GM23338 (cell line): ENCODE data around the gene GAA. TPM values are rescaled to one million over a fixed set of nuclear protein-coding genes. Genes with fewer than 3 reads are reported as not detected.

Experiments
- ATAC-seq: fragments of 200-7000 bp; cut with Tn5 transposase; 3 replicates; pipeline ENCODE4 v1.9.1; 2020
- DNase-seq: peaks from one replicate; pipeline ENCODE4 v3.0.0-alpha.2; 2015; ENCODE audit warnings: low spot score
- H2AFZ ChIP-seq: fragments of 200-600 bp; sonication (generic); 2 replicates; pipeline ENCODE4 v1.8.0; 2016; ENCODE audit warnings: antibody characterized with exemption, mild to moderate bottlenecking, moderate library complexity
- H3F3A ChIP-seq: fragments of 200-600 bp; sonication (generic); replicated peaks from 2 replicates; pipeline ENCODE4 v1.8.0; 2017; ENCODE audit warnings: antibody characterized with exemption, mixed run types, low read depth
- H3K27ac ChIP-seq: fragments of 200-600 bp; sonication (generic); 2 replicates; pipeline ENCODE4 v1.6.1; 2016; ENCODE audit warnings: low read depth
- H3K27me3 ChIP-seq: fragments of 200-600 bp; sonication (generic); 2 replicates; pipeline ENCODE4 v1.8.0; 2016; ENCODE audit warnings: mild to moderate bottlenecking, mixed run types, moderate library complexity; ENCODE audit not compliant: insufficient read depth
- H3K36me3 ChIP-seq: fragments of 200-600 bp; sonication (generic); 2 replicates; pipeline ENCODE4 v1.8.0; 2016; ENCODE audit warnings: mild to moderate bottlenecking; ENCODE audit not compliant: insufficient read depth
- H3K4me1 ChIP-seq: fragments of 200-600 bp; sonication (generic); 2 replicates; pipeline ENCODE4 v1.8.0; 2016; ENCODE audit warnings: mild to moderate bottlenecking, moderate library complexity; ENCODE audit not compliant: insufficient read depth
- H3K4me2 ChIP-seq: fragments of 200-600 bp; sonication (generic); 2 replicates; pipeline ENCODE4 v1.7.1; 2017; ENCODE audit warnings: mixed run types
- H3K4me3 ChIP-seq: fragments of 200-600 bp; sonication (generic); 2 replicates; pipeline ENCODE4 v1.6.1; 2016; ENCODE audit warnings: mixed run types
- H3K79me2 ChIP-seq: fragments of 200-600 bp; sonication (generic); replicated peaks from 2 replicates; pipeline ENCODE4 v1.8.0; 2017; ENCODE audit warnings: mild to moderate bottlenecking; ENCODE audit not compliant: insufficient read depth
- H3K9me2 ChIP-seq: fragments of 200-600 bp; sonication (generic); 2 replicates; pipeline ENCODE4 v1.8.0; 2017; ENCODE audit not compliant: insufficient read depth
- H4K20me1 ChIP-seq: fragments of 200-600 bp; sonication (generic); replicated peaks from 2 replicates; pipeline ENCODE4 v1.8.0; 2017; ENCODE audit warnings: mild to moderate bottlenecking; ENCODE audit not compliant: insufficient read depth
- H3K27ac Mint-ChIP-seq: 2 replicates; pipeline ENCODE4 v1.8.0; 2020; ENCODE audit warnings: inconsistent platforms, mild to moderate bottlenecking, moderate library complexity, mixed read lengths
- H3K27me3 Mint-ChIP-seq: 3 replicates; pipeline ENCODE4 v1.8.0; 2022; ENCODE audit warnings: low read depth, mild to moderate bottlenecking, moderate library complexity, mixed read lengths, inconsistent platforms; ENCODE audit not compliant: insufficient read depth, poor library complexity
- H3K36me3 Mint-ChIP-seq: 3 replicates; pipeline ENCODE4 v1.8.0; 2021; ENCODE audit warnings: low read depth, mild to moderate bottlenecking, inconsistent platforms, moderate library complexity, mixed read lengths
- H3K4me1 Mint-ChIP-seq: 3 replicates; pipeline ENCODE4 v1.8.0; 2020; ENCODE audit warnings: mild to moderate bottlenecking, inconsistent platforms, mixed read lengths
- H3K4me3 Mint-ChIP-seq: 3 replicates; pipeline ENCODE4 v1.8.0; 2021; ENCODE audit warnings: moderate library complexity, mild to moderate bottlenecking, inconsistent platforms, mixed read lengths
- H3K9me3 Mint-ChIP-seq: 3 replicates; pipeline ENCODE4 v1.8.0; 2020; ENCODE audit warnings: moderate library complexity, mild to moderate bottlenecking, inconsistent platforms, mixed read lengths
- CREB1 ChIP-seq: fragments of 250-450 bp; sonication (Bioruptor Pico); IDR thresholded peaks from 2 replicates; pipeline ENCODE4 v1.5.0; 2020; ENCODE audit warnings: low read depth, mild to moderate bottlenecking, moderate library complexity
- EZH2 ChIP-seq: fragments of 200-600 bp; sonication (generic); IDR thresholded peaks from one replicate; pipeline ENCODE4 v1.8.0; 2017; ENCODE audit warnings: antibody characterized with exemption, mild to moderate bottlenecking, low read depth; ENCODE audit not compliant: unreplicated experiment
- EZH2phosphoT487 ChIP-seq: fragments of 200-600 bp; sonication (generic); IDR thresholded peaks from one replicate; pipeline ENCODE4 v1.8.1; 2018; ENCODE audit warnings: antibody characterized with exemption; ENCODE audit not compliant: unreplicated experiment
- JUNB ChIP-seq: IDR thresholded peaks from one replicate; pipeline ENCODE4 v1.6.1; 2016; ENCODE audit warnings: antibody characterized with exemption; ENCODE audit not compliant: unreplicated experiment
- NANOG ChIP-seq: IDR thresholded peaks from 2 replicates; pipeline ENCODE4 v1.6.1; 2016; ENCODE audit warnings: antibody characterized with exemption, borderline replicate concordance
- POLR2AphosphoS5 ChIP-seq: IDR thresholded peaks from 2 replicates; pipeline ENCODE4 v1.6.1; 2016; ENCODE audit warnings: antibody characterized with exemption, low read depth
- STAT1 ChIP-seq: IDR thresholded peaks from one replicate; pipeline ENCODE4 v1.6.1; 2016; ENCODE audit warnings: antibody characterized with exemption; ENCODE audit not compliant: unreplicated experiment
- ZNF114 ChIP-seq: fragments of 250-450 bp; sonication (Bioruptor Pico); IDR thresholded peaks from 2 replicates; pipeline ENCODE4 v1.5.0; 2020; ENCODE audit warnings: mild to moderate bottlenecking, moderate library complexity
- ZNF331 ChIP-seq: fragments of 250-450 bp; sonication (Bioruptor Pico); IDR thresholded peaks from 2 replicates; pipeline ENCODE4 v1.5.0; 2020; ENCODE audit warnings: low read depth, mild to moderate bottlenecking, moderate library complexity
- polyA plus RNA-seq: library from polyadenylated mRNA; unstranded; fragments of >200 nt; fragmentation: Nextera tagmentation; extraction: Ambion mirVana; gene quantifications from 2 replicates; pipeline ENCODE4 v1.2.1, GENCODE V29; 2016
- total RNA-seq: library from RNA; depleted of rRNA; stranded (reverse); fragments of >200 nt; shearing (Covaris generic); gene quantifications from 2 replicates; pipeline ENCODE4 v1.2.3, GENCODE V29; 2014
- TF ChIP-seq, protein P1 (sequence below), 2 experiments: fragments of 200-600 bp in 1 of 2; sonication (generic) in 1 of 2; conservative IDR thresholded peaks; 2 replicates each; pipeline versions ENCODE4 v1.5.1 to v1.6.1; 2016 to 2017; ENCODE audit warnings: antibody characterized with exemption in 2 of 2, low read depth in 2 of 2, mild to moderate bottlenecking in 2 of 2, moderate library complexity in 1 of 2
- TF ChIP-seq, protein P2 (sequence below): fragments of 250-450 bp; sonication (Bioruptor Pico); IDR thresholded peaks from 2 replicates; pipeline ENCODE4 v1.5.0; 2020; ENCODE audit warnings: mild to moderate bottlenecking, moderate library complexity
- TF ChIP-seq, protein P3 (sequence below): IDR thresholded peaks from 2 replicates; pipeline ENCODE4 v1.6.1; 2016; ENCODE audit warnings: antibody characterized with exemption
- TF ChIP-seq, protein P4 (sequence below): IDR thresholded peaks from one replicate; pipeline ENCODE4 v1.6.1; 2018; ENCODE audit warnings: antibody characterized with exemption; ENCODE audit not compliant: unreplicated experiment

GAA gene
- total and polyA plus RNA-seq, 2 experiments from 2014 or later, result 72.5 to 98.1 TPM

DNA sequence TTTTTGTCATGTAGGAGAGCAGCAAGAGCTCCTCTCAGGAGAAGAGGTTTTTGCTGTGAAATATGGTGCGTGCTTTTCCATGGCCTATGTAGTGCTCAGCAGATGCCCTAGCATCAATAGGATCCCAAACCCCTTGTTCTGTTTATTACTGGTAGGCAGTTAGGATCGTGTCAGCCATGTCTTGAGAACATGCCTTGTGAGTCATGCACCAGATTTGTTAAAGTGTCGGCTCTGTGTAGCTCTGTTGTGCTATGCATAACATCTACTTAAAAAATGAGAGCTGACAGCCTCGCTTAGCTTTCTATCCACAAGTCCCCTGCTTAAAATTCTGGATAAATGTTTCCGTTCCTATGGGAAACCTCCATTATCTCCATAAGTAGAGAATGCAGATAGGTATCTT lies 50.0 kb downstream of the GAA start:
- Histone ChIP-seq H3K4me1 (peaks cover 24% of the 10 kb centered on the region), H3K79me2 (peaks cover 23% of the 10 kb centered on the region), H2AFZ (no peak overlapping the region), H3K27ac (no peak overlapping the region), H3K9me2 (no peaks in the 10 kb centered on the region), H3K27me3 (peaks cover 8% of the 10 kb centered on the region), H4K20me1 (peaks cover 6% of the 10 kb centered on the region), H3F3A (0 out of 2 replicates have a peak, but pooled peaks cover 8% of the 10 kb centered on the region), H3K36me3 (peaks cover 9% of the 10 kb centered on the region), H3K4me2 (no peak overlapping the region), H3K4me3 (no peak overlapping the region)
- Mint-ChIP-seq H3K27me3 (peaks cover 20% of the 10 kb centered on the region), H3K36me3 (peaks cover 18% of the 10 kb centered on the region), H3K4me3 (no peak overlapping the region), H3K9me3 (peaks cover 24% of the 10 kb centered on the region), H3K27ac (no peak overlapping the region), H3K4me1 (peaks cover 36% of the 10 kb centered on the region)
- DNase-seq (no peak), ATAC-seq (no peak)
- TF ChIP-seq POLR2AphosphoS5, result no peak
- no peak for TF ChIP-seq CREB1
- TF ChIP-seq, protein P1, sequence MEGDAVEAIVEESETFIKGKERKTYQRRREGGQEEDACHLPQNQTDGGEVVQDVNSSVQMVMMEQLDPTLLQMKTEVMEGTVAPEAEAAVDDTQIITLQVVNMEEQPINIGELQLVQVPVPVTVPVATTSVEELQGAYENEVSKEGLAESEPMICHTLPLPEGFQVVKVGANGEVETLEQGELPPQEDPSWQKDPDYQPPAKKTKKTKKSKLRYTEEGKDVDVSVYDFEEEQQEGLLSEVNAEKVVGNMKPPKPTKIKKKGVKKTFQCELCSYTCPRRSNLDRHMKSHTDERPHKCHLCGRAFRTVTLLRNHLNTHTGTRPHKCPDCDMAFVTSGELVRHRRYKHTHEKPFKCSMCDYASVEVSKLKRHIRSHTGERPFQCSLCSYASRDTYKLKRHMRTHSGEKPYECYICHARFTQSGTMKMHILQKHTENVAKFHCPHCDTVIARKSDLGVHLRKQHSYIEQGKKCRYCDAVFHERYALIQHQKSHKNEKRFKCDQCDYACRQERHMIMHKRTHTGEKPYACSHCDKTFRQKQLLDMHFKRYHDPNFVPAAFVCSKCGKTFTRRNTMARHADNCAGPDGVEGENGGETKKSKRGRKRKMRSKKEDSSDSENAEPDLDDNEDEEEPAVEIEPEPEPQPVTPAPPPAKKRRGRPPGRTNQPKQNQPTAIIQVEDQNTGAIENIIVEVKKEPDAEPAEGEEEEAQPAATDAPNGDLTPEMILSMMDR (conservative IDR thresholded peaks at IDR 0.05; ENCODE audit: low read depth in 2 of 2), result no peak
- no peak for TF ChIP-seq ZNF331 (CRISPR knock-in tag)
- no peak for TF ChIP-seq EZH2
- no peak for TF ChIP-seq NANOG
- no peak for TF ChIP-seq EZH2phosphoT487
- TF ChIP-seq, protein P2, sequence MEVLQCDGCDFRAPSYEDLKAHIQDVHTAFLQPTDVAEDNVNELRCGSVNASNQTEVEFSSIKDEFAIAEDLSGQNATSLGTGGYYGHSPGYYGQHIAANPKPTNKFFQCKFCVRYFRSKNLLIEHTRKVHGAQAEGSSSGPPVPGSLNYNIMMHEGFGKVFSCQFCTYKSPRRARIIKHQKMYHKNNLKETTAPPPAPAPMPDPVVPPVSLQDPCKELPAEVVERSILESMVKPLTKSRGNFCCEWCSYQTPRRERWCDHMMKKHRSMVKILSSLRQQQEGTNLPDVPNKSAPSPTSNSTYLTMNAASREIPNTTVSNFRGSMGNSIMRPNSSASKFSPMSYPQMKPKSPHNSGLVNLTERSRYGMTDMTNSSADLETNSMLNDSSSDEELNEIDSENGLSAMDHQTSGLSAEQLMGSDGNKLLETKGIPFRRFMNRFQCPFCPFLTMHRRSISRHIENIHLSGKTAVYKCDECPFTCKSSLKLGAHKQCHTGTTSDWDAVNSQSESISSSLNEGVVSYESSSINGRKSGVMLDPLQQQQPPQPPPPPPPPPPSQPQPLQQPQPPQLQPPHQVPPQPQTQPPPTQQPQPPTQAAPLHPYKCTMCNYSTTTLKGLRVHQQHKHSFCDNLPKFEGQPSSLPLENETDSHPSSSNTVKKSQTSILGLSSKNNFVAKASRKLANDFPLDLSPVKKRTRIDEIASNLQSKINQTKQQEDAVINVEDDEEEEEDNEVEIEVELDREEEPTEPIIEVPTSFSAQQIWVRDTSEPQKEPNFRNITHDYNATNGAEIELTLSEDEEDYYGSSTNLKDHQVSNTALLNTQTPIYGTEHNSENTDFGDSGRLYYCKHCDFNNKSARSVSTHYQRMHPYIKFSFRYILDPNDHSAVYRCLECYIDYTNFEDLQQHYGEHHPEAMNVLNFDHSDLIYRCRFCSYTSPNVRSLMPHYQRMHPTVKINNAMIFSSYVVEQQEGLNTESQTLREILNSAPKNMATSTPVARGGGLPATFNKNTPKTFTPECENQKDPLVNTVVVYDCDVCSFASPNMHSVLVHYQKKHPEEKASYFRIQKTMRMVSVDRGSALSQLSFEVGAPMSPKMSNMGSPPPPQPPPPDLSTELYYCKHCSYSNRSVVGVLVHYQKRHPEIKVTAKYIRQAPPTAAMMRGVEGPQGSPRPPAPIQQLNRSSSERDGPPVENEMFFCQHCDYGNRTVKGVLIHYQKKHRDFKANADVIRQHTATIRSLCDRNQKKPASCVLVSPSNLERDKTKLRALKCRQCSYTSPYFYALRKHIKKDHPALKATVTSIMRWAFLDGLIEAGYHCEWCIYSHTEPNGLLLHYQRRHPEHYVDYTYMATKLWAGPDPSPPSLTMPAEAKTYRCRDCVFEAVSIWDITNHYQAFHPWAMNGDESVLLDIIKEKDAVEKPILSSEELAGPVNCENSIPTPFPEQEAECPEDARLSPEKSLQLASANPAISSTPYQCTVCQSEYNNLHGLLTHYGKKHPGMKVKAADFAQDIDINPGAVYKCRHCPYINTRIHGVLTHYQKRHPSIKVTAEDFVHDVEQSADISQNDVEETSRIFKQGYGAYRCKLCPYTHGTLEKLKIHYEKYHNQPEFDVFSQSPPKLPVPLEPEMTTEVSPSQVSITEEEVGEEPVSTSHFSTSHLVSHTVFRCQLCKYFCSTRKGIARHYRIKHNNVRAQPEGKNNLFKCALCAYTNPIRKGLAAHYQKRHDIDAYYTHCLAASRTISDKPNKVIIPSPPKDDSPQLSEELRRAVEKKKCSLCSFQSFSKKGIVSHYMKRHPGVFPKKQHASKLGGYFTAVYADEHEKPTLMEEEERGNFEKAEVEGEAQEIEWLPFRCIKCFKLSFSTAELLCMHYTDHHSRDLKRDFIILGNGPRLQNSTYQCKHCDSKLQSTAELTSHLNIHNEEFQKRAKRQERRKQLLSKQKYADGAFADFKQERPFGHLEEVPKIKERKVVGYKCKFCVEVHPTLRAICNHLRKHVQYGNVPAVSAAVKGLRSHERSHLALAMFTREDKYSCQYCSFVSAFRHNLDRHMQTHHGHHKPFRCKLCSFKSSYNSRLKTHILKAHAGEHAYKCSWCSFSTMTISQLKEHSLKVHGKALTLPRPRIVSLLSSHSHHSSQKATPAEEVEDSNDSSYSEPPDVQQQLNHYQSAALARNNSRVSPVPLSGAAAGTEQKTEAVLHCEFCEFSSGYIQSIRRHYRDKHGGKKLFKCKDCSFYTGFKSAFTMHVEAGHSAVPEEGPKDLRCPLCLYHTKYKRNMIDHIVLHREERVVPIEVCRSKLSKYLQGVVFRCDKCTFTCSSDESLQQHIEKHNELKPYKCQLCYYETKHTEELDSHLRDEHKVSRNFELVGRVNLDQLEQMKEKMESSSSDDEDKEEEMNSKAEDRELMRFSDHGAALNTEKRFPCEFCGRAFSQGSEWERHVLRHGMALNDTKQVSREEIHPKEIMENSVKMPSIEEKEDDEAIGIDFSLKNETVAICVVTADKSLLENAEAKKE, result no peak
- TF ChIP-seq JUNB, result no peak
- TF ChIP-seq STAT1, result no peak
- TF ChIP-seq, protein P3, sequence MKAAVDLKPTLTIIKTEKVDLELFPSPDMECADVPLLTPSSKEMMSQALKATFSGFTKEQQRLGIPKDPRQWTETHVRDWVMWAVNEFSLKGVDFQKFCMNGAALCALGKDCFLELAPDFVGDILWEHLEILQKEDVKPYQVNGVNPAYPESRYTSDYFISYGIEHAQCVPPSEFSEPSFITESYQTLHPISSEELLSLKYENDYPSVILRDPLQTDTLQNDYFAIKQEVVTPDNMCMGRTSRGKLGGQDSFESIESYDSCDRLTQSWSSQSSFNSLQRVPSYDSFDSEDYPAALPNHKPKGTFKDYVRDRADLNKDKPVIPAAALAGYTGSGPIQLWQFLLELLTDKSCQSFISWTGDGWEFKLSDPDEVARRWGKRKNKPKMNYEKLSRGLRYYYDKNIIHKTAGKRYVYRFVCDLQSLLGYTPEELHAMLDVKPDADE, result no peak
- TF ChIP-seq, protein P4, sequence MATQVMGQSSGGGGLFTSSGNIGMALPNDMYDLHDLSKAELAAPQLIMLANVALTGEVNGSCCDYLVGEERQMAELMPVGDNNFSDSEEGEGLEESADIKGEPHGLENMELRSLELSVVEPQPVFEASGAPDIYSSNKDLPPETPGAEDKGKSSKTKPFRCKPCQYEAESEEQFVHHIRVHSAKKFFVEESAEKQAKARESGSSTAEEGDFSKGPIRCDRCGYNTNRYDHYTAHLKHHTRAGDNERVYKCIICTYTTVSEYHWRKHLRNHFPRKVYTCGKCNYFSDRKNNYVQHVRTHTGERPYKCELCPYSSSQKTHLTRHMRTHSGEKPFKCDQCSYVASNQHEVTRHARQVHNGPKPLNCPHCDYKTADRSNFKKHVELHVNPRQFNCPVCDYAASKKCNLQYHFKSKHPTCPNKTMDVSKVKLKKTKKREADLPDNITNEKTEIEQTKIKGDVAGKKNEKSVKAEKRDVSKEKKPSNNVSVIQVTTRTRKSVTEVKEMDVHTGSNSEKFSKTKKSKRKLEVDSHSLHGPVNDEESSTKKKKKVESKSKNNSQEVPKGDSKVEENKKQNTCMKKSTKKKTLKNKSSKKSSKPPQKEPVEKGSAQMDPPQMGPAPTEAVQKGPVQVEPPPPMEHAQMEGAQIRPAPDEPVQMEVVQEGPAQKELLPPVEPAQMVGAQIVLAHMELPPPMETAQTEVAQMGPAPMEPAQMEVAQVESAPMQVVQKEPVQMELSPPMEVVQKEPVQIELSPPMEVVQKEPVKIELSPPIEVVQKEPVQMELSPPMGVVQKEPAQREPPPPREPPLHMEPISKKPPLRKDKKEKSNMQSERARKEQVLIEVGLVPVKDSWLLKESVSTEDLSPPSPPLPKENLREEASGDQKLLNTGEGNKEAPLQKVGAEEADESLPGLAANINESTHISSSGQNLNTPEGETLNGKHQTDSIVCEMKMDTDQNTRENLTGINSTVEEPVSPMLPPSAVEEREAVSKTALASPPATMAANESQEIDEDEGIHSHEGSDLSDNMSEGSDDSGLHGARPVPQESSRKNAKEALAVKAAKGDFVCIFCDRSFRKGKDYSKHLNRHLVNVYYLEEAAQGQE, result no peak
- no peak for TF ChIP-seq ZNF114 (CRISPR knock-in tag)
